ENCODE data around the gene MTTP. TPM values are rescaled to one million over a fixed set of nuclear protein-coding genes. Genes with fewer than 3 reads are reported as not detected.

MTTP gene
- polyA plus RNA-seq, 4 donors = 108 to 429 (median 220) TPM

DNA sequence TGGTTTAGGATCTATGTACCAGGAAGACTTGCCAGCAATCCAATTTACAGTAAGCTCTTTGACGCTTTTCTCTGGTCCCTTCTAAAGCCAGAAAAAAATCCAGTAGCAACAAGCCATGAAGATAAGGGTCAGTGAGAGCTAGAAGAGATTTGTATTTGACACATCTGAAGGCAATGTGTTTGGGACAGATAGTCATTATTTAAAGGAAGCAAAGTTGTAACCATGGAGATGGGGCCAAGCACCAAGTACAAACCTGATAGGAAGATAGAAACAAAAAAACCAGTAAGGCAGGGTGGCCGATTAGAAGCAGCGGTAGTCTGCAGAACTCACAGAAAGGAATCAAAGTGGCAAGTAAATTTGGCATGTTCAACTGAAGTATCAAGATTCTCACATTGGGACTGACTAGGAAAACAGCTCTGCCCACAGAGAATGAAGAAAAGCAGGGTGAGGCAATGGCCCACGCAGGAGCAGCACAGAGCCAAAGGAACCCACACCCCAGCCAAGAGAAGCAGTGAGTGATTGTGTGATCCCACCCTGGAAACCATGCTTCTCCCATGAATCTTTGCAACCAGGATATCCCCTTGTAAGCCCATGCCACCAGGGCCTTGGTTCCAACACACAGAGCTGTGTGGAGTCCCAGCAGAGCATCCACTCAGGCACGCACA is 95.9 kb downstream of the MTTP start:
- Histone ChIP-seq H3K4me1 (ENCODE audit: control insufficient read depth in 3 of 3, insufficient read depth in 2 of 3, low read depth in 1 of 3, low read length in 2 of 3) (no peaks in the 10 kb centered on the region), H3K9me3 (ENCODE audit: control insufficient read depth in 2 of 2, insufficient read depth in 1 of 2, low read depth in 1 of 2, low read length in 1 of 2) (peaks cover 0 to 9% of the 10 kb centered on the region in 2 donors), H3K4me3 (ENCODE audit: low read depth in 1 of 3, low read length in 3 of 3) (no peak overlapping the region), H3K27me3 (ENCODE audit: control insufficient read depth in 3 of 3, insufficient read depth in 3 of 3, low read length in 3 of 3) (no peaks in the 10 kb centered on the region), H3K36me3 (ENCODE audit: control insufficient read depth in 3 of 3, insufficient read depth in 2 of 3, low read depth in 1 of 3, low read length in 3 of 3) (no peaks in the 10 kb centered on the region), H3K27ac (ENCODE audit: low read depth in 1 of 3, low read length in 2 of 3) (no peak overlapping the region)
- WGBS, 3 donors = 75 to 88% (median 79%) methylated on average over 5 of the region's 5 CpGs
- no peak for FAIRE-seq
- no peak for DNase-seq

Other genes starting within 250 kb of the MTTP start
- gene ADH1C, start 222.1 kb upstream of the MTTP start, polyA plus RNA-seq = 100 to 1,000 TPM in 3 of 4 donors, 10 to 100 TPM in 1; 66.3 to 231 (median 190) TPM
- under 1 TPM in 1 of 4 donors, not detected in 3; 0.03 TPM for gene ADH7, start 139.5 kb upstream of the MTTP start, polyA plus RNA-seq
- gene C4orf17, start 63.8 kb upstream of the MTTP start, polyA plus RNA-seq = not detected
- gene TRMT10A, start 10.8 kb upstream of the MTTP start, polyA plus RNA-seq = 10 to 100 TPM in 1 of 4 donors, 1 to 10 TPM in 3; 3.8 to 10.7 (median 7.1) TPM
- under 1 TPM in 3 of 4 donors, not detected in 1; under 0.01 to 0.35 (median 0.27) TPM for gene C4orf54, start 83.0 kb downstream of the MTTP start, polyA plus RNA-seq
- 1 to 10 TPM in 3 of 4 donors, not detected in 1; 1.8 to 2.4 (median 1.8) TPM for gene DAPP1, start 242.0 kb downstream of the MTTP start, polyA plus RNA-seq